GM21367 (cell line): ENCODE results near the gene KCNG4.

Experiments used
- ATAC-seq: cut with Tn5 transposase; IDR thresholded peaks from one replicate; pipeline ENCODE4 v1.9.1; 2021; ENCODE audit not compliant: unreplicated experiment

Gene KCNG4

GRCh38 chr16:84183911-84184591, 55.8 kb downstream of the KCNG4 start:
- ATAC-seq: no peak

GRCh38 chr16:84183572-84183875, 56.3 kb downstream of the KCNG4 start:
- ATAC-seq: no peak

- ATAC-seq: no peak
Observed at GRCh38 chr16:84182680-84183571, 56.9 kb downstream of the KCNG4 start.

GRCh38 chr16:84182104-84182503, 57.7 kb downstream of the KCNG4 start:
- no peak for ATAC-seq

- no peak for ATAC-seq
Observed at GRCh38 chr16:84181144-84181915, 58.5 kb downstream of the KCNG4 start.

GRCh38 chr16:84180519-84181140, 59.2 kb downstream of the KCNG4 start:
- ATAC-seq: no peak

- ATAC-seq: no peak
Observed at GRCh38 chr16:84179612-84180320, 60.0 kb downstream of the KCNG4 start.

GRCh38 chr16:84178892-84179611, 60.8 kb downstream of the KCNG4 start:
- ATAC-seq: no peak

GRCh38 chr16:84178146-84178765, 61.6 kb downstream of the KCNG4 start:
- ATAC-seq: no peak

- ATAC-seq: no peak
Observed at GRCh38 chr16:84177741-84178073, 62.1 kb downstream of the KCNG4 start.

GRCh38 chr16:84176192-84177053, 63.4 kb downstream of the KCNG4 start:
- no peak for ATAC-seq

GRCh38 chr16:84175350-84176081, 64.3 kb downstream of the KCNG4 start:
- ATAC-seq: peak; percentile 79

GRCh38 chr16:84174396-84174795, 65.4 kb downstream of the KCNG4 start:
- ATAC-seq: no peak

- no peak for ATAC-seq
Observed at GRCh38 chr16:84169765-84170310, 70.0 kb downstream of the KCNG4 start.
